ENCODE results near the gene NCSTN.

The NCSTN gene

GRCh38 chr1:160407839-160408801, 64.9 kb downstream of the NCSTN start:
- DNase-seq = no peak
